Endothelial cell (in vitro differentiated cells): ENCODE data around the gene ANXA7. TPM values are rescaled to one million over a fixed set of nuclear protein-coding genes. Genes with fewer than 3 reads are reported as not detected.

Source experiments
- DNase-seq: peaks from one replicate; pipeline ENCODE4 v3.0.0; 2021; ENCODE audit warnings: low spot score
- H3K27ac Mint-ChIP-seq: one replicate; pipeline ENCODE4 v1.8.0; 2021; ENCODE audit warnings: mixed read lengths, inconsistent platforms; ENCODE audit not compliant: unreplicated experiment
- H3K27me3 Mint-ChIP-seq: one replicate; pipeline ENCODE4 v1.8.0; 2021; ENCODE audit warnings: mild to moderate bottlenecking, moderate library complexity, mixed read lengths, inconsistent platforms; ENCODE audit not compliant: unreplicated experiment
- H3K36me3 Mint-ChIP-seq: one replicate; pipeline ENCODE4 v1.8.0; 2021; ENCODE audit warnings: mild to moderate bottlenecking, low read depth, mixed read lengths, inconsistent platforms; ENCODE audit not compliant: unreplicated experiment
- H3K4me1 Mint-ChIP-seq: one replicate; pipeline ENCODE4 v1.8.0; 2021; ENCODE audit warnings: mild to moderate bottlenecking, mixed read lengths, inconsistent platforms; ENCODE audit not compliant: unreplicated experiment
- H3K4me3 Mint-ChIP-seq: one replicate; pipeline ENCODE4 v1.8.0; 2021; ENCODE audit warnings: mild to moderate bottlenecking, mixed read lengths, inconsistent platforms; ENCODE audit not compliant: unreplicated experiment
- H3K9me3 Mint-ChIP-seq: one replicate; pipeline ENCODE4 v1.8.0; 2021; ENCODE audit warnings: mixed read lengths, inconsistent platforms; ENCODE audit not compliant: unreplicated experiment
- total RNA-seq: library from RNA; stranded (reverse); fragmentation: NEBNext Ultra II Directional; extraction: Animal tissue kit (Norgen Biotek cat#: 25700); gene quantifications from one replicate; pipeline ENCODE4 v1.2.1, GENCODE V29; 2021; ENCODE audit not compliant: unreplicated experiment
- TF ChIP-seq, protein P1 (sequence below): fragments of 200-600 bp; sonication (generic); IDR thresholded peaks from one replicate; pipeline ENCODE4 v1.5.0; 2021; ENCODE audit warnings: antibody characterized with exemption; ENCODE audit not compliant: unreplicated experiment

The ANXA7 gene
- total RNA-seq, 1 donor from 2014 or later, result 92.6 TPM

DNA sequence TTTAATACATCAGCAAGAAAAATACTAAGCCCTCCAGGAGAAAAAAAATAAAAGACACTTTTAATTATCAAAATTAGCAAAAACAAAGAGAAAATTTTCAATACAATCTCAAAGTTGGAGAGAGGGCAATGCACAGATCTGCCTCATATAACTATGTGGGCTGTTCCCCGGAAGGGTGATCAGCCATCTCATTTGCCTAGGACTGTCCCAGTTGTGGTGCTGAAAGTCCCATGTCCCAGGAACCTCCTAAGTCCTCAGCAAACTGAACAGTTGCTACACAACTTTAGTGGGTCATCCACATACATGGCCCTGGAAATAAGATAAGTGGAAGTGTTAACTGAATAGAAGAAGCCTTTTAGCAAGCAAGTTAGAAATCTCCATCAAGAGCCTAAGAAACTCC lies 69.6 kb downstream of the ANXA7 start:
- TF ChIP-seq, protein P1, sequence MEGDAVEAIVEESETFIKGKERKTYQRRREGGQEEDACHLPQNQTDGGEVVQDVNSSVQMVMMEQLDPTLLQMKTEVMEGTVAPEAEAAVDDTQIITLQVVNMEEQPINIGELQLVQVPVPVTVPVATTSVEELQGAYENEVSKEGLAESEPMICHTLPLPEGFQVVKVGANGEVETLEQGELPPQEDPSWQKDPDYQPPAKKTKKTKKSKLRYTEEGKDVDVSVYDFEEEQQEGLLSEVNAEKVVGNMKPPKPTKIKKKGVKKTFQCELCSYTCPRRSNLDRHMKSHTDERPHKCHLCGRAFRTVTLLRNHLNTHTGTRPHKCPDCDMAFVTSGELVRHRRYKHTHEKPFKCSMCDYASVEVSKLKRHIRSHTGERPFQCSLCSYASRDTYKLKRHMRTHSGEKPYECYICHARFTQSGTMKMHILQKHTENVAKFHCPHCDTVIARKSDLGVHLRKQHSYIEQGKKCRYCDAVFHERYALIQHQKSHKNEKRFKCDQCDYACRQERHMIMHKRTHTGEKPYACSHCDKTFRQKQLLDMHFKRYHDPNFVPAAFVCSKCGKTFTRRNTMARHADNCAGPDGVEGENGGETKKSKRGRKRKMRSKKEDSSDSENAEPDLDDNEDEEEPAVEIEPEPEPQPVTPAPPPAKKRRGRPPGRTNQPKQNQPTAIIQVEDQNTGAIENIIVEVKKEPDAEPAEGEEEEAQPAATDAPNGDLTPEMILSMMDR, result no peak
- DNase-seq, result no peak
- Mint-ChIP-seq H3K4me3 (no peak overlapping the region), H3K36me3 (peaks cover 3% of the 10 kb centered on the region), H3K4me1 (no peaks in the 10 kb centered on the region), H3K9me3 (no peaks in the 10 kb centered on the region), H3K27ac (no peak overlapping the region), H3K27me3 (no peaks in the 10 kb centered on the region)

DNA sequence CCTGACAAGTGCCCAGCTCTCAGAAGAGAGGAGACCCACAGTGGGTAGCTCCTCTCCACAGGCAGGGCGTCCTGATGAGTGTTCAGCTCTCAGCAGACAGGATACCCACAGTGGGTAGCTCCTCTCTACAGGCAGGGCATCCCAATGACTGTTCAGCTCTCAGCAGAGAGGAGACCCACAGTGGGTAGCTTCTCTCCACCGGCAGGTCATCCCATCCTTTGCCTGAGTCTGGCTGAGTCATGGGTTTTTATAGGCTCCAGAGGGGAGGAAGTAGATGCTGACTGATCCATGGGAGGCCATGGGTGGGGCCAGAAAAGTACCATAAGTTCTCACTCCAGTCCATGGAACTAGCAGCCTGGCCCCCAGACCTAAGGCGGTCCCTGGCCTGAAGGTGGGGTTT lies 73.7 kb downstream of the ANXA7 start:
- H3K27ac Mint-ChIP-seq, result no peak overlapping the region
- H3K4me3 Mint-ChIP-seq, result no peak overlapping the region
- no peak for DNase-seq
- peaks cover 3% of the 10 kb centered on the region for H3K36me3 Mint-ChIP-seq
- H3K27me3 Mint-ChIP-seq, result no peaks in the 10 kb centered on the region
- no peaks in the 10 kb centered on the region for H3K9me3 Mint-ChIP-seq
- H3K4me1 Mint-ChIP-seq, result no peaks in the 10 kb centered on the region
- TF ChIP-seq, protein P1, result no peak

DNA sequence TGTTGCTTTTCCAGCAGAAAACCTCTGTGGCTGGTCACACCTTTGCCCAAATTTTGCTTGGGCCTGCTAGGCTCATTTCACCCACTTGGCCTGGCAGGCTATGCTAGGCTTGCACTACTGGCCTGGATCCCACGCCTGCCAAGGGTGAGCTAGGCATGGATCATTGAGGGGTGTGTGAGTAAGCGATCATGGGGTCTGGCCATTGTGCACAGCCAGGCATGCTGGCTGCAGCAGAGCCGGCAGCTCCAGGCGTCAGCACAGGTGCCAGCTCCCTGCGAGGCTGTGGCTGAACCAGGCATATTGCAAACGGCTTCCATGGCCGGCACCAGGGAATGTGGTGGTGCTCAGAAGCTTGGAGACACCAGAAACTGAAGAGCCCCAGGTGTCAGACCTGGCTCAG lies 74.4 kb downstream of the ANXA7 start:
- Mint-ChIP-seq H3K27me3 (no peaks in the 10 kb centered on the region), H3K27ac (no peak overlapping the region), H3K9me3 (no peaks in the 10 kb centered on the region), H3K4me1 (no peaks in the 10 kb centered on the region), H3K36me3 (peaks cover 3% of the 10 kb centered on the region), H3K4me3 (no peak overlapping the region)
- no peak for DNase-seq
- TF ChIP-seq, protein P1, result no peak

DNA sequence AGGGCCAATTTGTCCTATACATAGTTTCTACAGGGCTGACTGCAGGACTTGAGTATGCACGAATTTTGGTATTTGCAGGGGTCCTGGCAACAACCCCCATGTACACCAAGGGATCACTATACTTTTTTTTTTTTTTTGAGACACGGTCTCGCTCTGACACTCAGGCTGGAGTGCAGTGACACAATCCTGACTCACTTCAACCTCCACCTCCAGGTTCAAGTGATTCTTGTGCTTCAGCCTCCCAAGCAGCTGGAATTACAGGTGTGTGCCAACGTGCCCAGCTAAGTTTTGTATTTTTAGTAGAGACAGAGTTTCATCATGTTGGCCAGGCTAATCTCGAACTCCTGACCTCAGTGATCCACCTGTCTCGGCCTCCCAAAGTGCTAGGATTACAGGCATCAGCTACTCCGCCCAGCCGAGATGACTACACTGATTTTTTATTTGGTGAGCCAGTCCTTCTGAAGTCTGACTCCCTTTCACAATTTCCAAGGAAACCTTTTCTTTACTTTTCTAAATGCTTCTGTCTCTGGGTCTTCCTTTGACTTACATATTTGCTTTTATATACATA lies 75.0 kb downstream of the ANXA7 start:
- no peak overlapping the region for H3K27ac Mint-ChIP-seq
- no peaks in the 10 kb centered on the region for H3K4me1 Mint-ChIP-seq
- H3K27me3 Mint-ChIP-seq, result no peaks in the 10 kb centered on the region
- no peak for DNase-seq
- H3K9me3 Mint-ChIP-seq, result no peaks in the 10 kb centered on the region
- no peak overlapping the region for H3K4me3 Mint-ChIP-seq
- TF ChIP-seq, protein P1, result no peak
- H3K36me3 Mint-ChIP-seq, result peaks cover 3% of the 10 kb centered on the region

DNA sequence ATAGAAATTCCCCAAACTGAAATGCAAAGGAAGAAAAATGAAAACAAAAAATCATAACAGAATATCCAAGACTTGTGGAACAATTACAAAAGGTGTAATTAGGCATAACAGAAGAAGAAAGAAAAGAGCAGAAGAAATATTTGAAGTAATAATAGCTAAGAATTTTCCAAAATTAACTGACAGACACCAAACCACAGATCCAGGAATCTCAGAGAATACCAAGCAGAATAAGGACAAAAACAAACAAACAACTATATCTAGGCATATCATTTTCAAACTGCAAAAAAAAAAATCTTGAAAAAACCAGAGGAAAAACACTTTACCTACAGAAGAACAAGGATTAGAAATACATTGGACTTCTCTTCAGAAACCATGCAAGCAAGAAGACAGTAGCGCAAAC lies 80.7 kb downstream of the ANXA7 start:
- Mint-ChIP-seq H3K9me3 (no peaks in the 10 kb centered on the region), H3K27me3 (no peaks in the 10 kb centered on the region), H3K36me3 (no peaks in the 10 kb centered on the region), H3K4me1 (peaks cover 11% of the 10 kb centered on the region), H3K27ac (no peak overlapping the region), H3K4me3 (no peak overlapping the region)
- TF ChIP-seq, protein P1, result no peak
- DNase-seq, result no peak
